Kidney (tissue), 14 donors: ENCODE results near the gene PBX3. TPM values are rescaled to one million over a fixed set of nuclear protein-coding genes. Genes with fewer than 3 reads are reported as not detected.

Experiments
- DNase-seq, 5 donors: peaks; one replicate each; pipeline ENCODE4 v3.0.0-alpha.2; 2013 to 2020
- FAIRE-seq: peaks from 2 replicates; lab custom pipeline; 2012; peaks lifted over from hg19 to GRCh38; lab: Jason Lieb, UNC
- H3K27ac ChIP-seq, 2 donors: one replicate each; pipeline ENCODE4 v1.7.0; 2013; ENCODE audit warnings: low read depth in 2 of 2, low read length in 2 of 2, inconsistent platforms in 1 of 2
- H3K27me3 ChIP-seq: one replicate; pipeline ENCODE4 v1.7.1; 2013; ENCODE audit warnings: low read length, inconsistent platforms; ENCODE audit not compliant: control insufficient read depth, insufficient read depth
- H3K36me3 ChIP-seq, 3 donors: one replicate each; pipeline versions ENCODE4 v1.7.0 to v1.7.1; 2013; ENCODE audit warnings: low read length in 3 of 3, control low read depth in 1 of 3, inconsistent platforms in 1 of 3; ENCODE audit not compliant: insufficient read depth in 3 of 3, control insufficient read depth in 2 of 3
- H3K4me1 ChIP-seq, 3 donors: one replicate each; pipeline versions ENCODE4 v1.7.0 to v1.7.1; 2013; ENCODE audit warnings: low read length in 3 of 3, inconsistent platforms in 1 of 3, low read depth in 1 of 3; ENCODE audit not compliant: control insufficient read depth in 2 of 3, insufficient read depth in 2 of 3
- H3K4me3 ChIP-seq, 3 donors: one replicate each; pipeline versions ENCODE4 v1.7.0 to v1.8.1; 2013; ENCODE audit warnings: low read length in 3 of 3, control low read depth in 1 of 3, inconsistent platforms in 1 of 3
- H3K9ac ChIP-seq, 3 donors: one replicate each; pipeline versions ENCODE4 v1.7.0 to v1.7.1; 2013; ENCODE audit warnings: low read length in 3 of 3, control low read depth in 1 of 3, inconsistent platforms in 1 of 3
- H3K9me3 ChIP-seq, 3 donors: one replicate each; pipeline versions ENCODE4 v1.7.0 to v1.7.1; 2013; ENCODE audit warnings: low read length in 3 of 3, control low read depth in 1 of 3, inconsistent platforms in 1 of 3; ENCODE audit not compliant: control insufficient read depth in 2 of 3, insufficient read depth in 1 of 3
- CTCF ChIP-seq: IDR thresholded peaks from 3 replicates; pipeline ENCODE4 v1.5.1; 2012; ENCODE audit warnings: mild to moderate bottlenecking, moderate library complexity, borderline replicate concordance; ENCODE audit not compliant: insufficient read depth; ENCODE audit errors: extremely low read depth
- intact Hi-C: fragments of 100-400 bp; cut with DNase I; formaldehyde crosslinking; loops from one replicate; pipeline ENCODE4 v1.11.1; 2022
- polyA plus RNA-seq: library from polyadenylated mRNA; stranded (reverse); fragments of 350-450 nt; fragmentation: Illumina TruSeq; extraction: RNeasy Lipid Tissue Mini Kit (QIAGEN cat#74804); gene quantifications from one replicate; pipeline ENCODE4 v1.2.3, GENCODE V29; 2014; ENCODE audit warnings: low read depth, low replicate concordance; ENCODE audit not compliant: insufficient read depth
- total RNA-seq: library from RNA; stranded (reverse); fragmentation: NEBNext Ultra II Directional; extraction: Animal tissue kit (Norgen Biotek cat#: 25700); gene quantifications from one replicate; pipeline ENCODE4 v1.2.1, GENCODE V29; 2021
- donor health status: control.
- donor health status: control.
- donor health status: control.
- donor health status: control.
- donor health status: control.
- donor health status: DM: yes; HTN: yes; CAD: no.
- donor health status: Normal renal cell carcinoma (clear cell type).

Gene PBX3
- total and polyA plus RNA-seq, 2 donors from 2014 or later = 10.2 to 23.6 TPM

DNA sequence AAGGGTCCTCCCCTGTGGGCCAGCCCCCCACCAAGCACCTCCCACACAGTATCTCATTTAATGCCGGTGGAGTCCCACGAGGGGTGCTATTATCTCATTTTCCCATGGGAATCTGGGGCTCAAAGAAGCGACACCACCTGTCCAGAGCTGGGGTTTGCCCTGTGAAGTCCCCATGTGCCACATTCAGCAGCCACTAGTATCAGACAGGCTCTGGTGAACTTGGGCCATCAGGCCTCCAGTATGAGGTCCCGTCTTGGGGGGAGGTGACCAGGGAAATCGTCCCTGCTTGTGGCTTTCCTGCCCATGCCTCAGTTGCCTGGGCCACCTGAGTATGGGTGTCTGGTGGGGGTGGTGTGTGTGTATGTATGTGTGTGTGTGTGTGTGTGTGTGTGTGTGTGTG lies 222.7 kb downstream of the PBX3 start:
- intact Hi-C loops = no loop called here
- FAIRE-seq (no peak), DNase-seq (no peak)
- no peak for TF ChIP-seq CTCF
- no peak overlapping the region for H3K4me3 ChIP-seq
- H3K9ac ChIP-seq = no peak overlapping the region
- no peaks in the 10 kb centered on the region for H3K27me3 ChIP-seq
- no peak overlapping the region for H3K27ac ChIP-seq
- no peaks in the 10 kb centered on the region for H3K4me1 ChIP-seq
- H3K9me3 ChIP-seq = no peaks in the 10 kb centered on the region
- H3K36me3 ChIP-seq = no peaks in the 10 kb centered on the region

- DNase-seq = no peak
- no peak overlapping the region for H3K9ac ChIP-seq
- no peak for TF ChIP-seq CTCF
- H3K4me3 ChIP-seq = no peak overlapping the region
- no peak for FAIRE-seq
- H3K27me3 ChIP-seq = no peaks in the 10 kb centered on the region
- no peaks in the 10 kb centered on the region for H3K4me1 ChIP-seq
- intact Hi-C loops = no loop called here
- no peak overlapping the region for H3K27ac ChIP-seq
- H3K36me3 ChIP-seq = no peaks in the 10 kb centered on the region
- no peaks in the 10 kb centered on the region for H3K9me3 ChIP-seq
These were observed 223.2 kb downstream of the PBX3 start for GRCh38 chr9:125970340-125970739.

- intact Hi-C loops = no loop called here
- no peak overlapping the region for H3K4me3 ChIP-seq
- TF ChIP-seq CTCF = no peak
- peaks cover 0 to 2% (median 0%) of the 10 kb centered on the region in 3 donors for H3K9me3 ChIP-seq
- FAIRE-seq (no peak), DNase-seq (no peak)
- no peaks in the 10 kb centered on the region for H3K4me1 ChIP-seq
- no peaks in the 10 kb centered on the region for H3K36me3 ChIP-seq
- no peak overlapping the region for H3K9ac ChIP-seq
- H3K27ac ChIP-seq = no peak overlapping the region
- H3K27me3 ChIP-seq = no peaks in the 10 kb centered on the region
These were observed 223.9 kb downstream of the PBX3 start for GRCh38 chr9:125971050-125971449.
